GM11168 (cell line): ENCODE data around the gene CFHR4.
"Not testable (repeated sequence)": the region's sequence is repeated elsewhere in the genome, so short reads cannot be mapped to it uniquely, and the experiment has no call there.

Experiments used
- in situ Hi-C: fragments of 300-500 bp; cut with MboI; formaldehyde crosslinking; loops from one replicate; pipeline ENCODE4 v1.12.0; 2022; ENCODE audit warnings: low sequenced_read_pairs; ENCODE audit not compliant: unreplicated experiment

CFHR4 gene

DNA sequence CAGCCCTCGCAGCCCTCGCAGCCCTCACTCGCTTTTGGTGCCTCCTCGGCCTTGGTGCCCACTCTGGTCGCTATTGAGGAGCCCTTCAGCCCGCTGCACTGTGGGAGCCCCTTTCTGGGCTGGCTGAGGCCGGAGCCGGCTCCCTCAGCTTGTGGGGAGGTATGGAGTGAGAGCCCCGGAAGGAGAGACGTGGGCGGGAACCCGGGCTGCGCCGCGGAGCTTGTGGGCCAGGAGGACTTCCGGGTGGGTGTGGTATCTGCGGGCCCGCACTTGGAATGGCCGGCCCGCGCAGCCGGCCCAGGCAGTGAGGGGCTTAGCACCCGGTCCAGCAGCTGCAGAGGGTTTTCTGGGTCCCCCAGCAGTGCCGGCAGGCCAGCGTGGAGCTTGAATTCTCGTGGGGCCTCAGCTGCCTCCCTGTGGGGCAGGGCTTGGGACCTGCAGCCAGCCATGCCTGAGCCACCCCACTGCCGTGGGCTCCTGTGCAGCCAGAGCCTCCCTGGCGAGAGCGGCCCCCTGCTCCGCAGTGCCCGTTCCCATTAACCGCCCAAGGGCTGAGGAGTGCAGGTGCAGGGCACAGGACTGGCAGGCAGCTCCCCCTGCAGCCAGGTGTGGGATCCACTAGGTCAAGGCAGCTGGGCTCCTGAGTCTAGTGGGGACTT, 45.8 kb downstream of the CFHR4 start:
- in situ Hi-C loops: no loop called here

DNA sequence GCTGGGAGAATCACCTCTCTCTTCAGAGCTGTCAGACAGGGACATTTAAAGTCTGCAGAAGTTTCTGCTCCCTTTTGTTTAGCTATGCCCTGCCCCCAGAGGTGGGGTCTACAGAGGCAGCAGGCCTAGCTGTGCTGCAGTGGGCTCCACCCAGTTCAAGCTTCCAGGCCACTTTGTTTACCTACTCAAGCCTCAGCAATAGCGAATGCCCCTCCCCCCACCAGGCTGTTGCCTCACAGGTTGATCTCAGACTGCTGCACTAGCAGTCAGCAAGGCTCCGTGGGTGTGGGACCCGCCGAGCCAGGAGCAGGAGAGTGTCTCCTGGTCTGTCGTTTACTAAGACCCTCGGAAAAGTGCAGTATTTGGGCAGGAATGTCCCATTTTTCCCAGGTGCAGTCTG, 53.6 kb downstream of the CFHR4 start:
- in situ Hi-C loops: not testable (repeated sequence)

DNA sequence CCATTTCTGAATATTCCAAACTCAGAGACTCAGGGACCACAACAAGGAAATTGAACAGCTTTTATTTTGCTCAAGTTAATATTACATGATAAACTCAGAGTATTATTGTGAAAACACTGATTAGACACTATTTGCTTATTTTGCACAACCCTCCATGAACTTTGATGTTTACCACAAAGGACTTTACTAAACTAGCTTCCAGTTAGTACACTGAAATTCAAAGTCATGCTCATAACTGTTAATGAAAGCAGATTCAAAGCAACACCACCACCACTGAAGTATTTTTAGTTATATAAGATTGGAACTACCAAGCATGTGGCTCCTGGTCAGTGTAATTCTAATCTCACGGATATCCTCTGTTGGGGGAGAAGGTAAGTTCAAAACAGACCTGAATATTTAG, 55.7 kb downstream of the CFHR4 start, which contains the start of gene CFHR2:
TSS of gene CFHR2 (plus strand) at position 171 of the 400 bp plus-strand sequence. CDS start at position 314, 143 bp downstream.
- in situ Hi-C loops: not testable (repeated sequence)

DNA sequence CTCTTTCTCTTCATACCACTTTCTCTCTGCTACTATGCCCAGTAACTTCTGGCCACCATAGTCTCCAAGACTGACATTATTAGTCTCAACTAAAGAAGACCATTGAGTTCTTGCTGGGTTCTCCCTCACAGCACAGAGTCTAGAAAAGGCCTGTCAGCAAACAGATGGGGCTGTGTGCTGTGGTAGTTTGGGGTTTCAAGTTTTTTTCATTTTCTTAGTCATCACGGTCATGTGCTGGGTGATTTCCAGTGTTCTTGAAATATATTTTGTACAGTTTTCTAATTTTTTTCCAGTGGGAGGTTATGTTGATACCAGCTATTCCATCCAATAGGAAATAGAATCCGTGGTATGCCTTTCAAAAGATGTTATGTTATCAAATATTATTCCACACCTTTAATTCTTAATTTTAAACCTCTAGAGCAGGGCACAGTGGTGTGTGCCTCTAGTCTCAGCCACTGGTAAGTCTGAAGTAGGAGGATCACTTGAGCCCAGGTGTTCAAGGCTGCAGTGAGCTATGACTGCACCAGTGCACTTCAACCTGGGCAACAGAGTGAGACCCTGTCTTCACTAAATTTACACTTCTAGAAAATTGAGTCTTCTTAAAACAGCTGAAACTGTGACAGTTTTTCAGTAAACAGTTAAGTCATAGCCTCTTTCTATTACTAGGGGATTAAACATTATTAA, 64.0 kb downstream of the CFHR4 start:
- in situ Hi-C loops: no loop called here

DNA sequence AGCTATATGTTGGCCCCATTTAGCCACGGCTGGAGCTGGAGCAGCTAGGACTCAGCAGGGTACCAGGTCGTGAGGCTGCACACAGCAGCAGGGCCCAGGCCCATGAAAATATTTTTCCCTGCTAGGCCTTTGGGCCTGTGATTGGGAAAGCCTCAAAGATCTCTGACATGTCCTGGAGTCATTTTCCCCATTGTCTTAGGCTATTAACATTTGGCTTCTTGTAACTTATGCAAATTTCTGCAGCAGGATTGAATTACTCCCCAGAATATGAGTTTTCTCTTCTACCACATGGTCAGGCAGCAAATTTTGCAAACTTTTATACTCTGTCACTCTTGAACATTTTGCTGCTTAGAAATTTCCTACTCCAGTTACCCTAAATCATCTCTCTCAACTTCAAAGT, 66.9 kb downstream of the CFHR4 start:
- in situ Hi-C loops: no loop called here

DNA sequence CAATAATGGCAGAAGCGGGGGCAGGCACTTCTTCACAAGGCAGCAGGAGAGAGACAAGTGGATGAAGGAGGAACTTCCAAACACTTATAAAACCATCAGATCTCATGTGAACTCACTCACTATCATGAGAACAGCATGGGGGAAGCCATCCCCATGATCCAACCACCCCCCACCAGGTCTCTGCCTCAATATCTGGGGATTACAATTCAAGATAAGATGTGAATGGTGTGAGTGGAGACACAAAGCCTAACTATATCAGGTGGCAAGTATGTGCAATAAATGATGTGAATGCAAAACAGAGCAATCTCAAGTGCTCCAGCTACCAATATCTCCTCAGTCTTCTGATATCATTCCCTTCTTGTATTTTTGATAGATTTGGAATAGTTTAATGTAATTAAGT, 68.1 kb downstream of the CFHR4 start:
- in situ Hi-C loops: no loop called here

DNA sequence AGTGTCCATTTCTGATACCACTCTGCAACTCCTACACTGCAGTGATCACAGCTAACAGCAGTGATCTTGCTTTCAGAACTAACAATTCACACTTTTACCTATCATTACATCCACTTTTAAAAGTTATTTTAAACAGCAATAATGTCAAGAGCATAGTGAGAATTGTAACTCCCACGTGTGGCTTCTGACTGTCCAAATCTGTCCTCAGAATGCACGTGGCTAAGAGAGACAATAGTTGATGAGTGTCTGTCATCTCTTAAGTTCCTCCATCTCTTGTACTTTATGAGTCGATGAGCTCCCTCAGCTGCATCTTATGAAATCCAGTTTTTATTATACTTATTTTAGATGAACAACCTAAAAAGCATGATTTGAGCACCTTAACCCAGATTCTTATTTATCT, 73.0 kb downstream of the CFHR4 start:
- in situ Hi-C loops: no loop called here
